ENCODE results near the gene FGF8.

GRCh38 chr10:101741938-101742337 is 34.0 kb downstream of the FGF8 start:
- no peak for TF ChIP-seq CTCF (IDR thresholded peaks at IDR 0.05; ENCODE audit: low read depth, low read length, missing input control)
- no peak for TF ChIP-seq MAX (IDR thresholded peaks at IDR 0.05)
- TF ChIP-seq RAD21 (IDR thresholded peaks at IDR 0.05) = no peak
- TF ChIP-seq FOXA2 (IDR thresholded peaks at IDR 0.05) = no peak
- no peak for TF ChIP-seq SP1 (IDR thresholded peaks at IDR 0.05)
- no peak for TF ChIP-seq YY1 (IDR thresholded peaks at IDR 0.05)
- TF ChIP-seq NR2F2 (IDR thresholded peaks at IDR 0.05) = no peak
- TF ChIP-seq JUND (IDR thresholded peaks at IDR 0.05) = no peak

Data from liver (tissue), 3 donors.